Stimulated activated CD4-positive, alpha-beta T cell treated with anti-CD3 and anti-CD28 coated beads, Interleukin-2, amount 100 ng/mL, for 4 hours (primary cell): Measurements from ENCODE around the gene NOL3.
A peak's percentile ranks its signal among the peaks of the same experiment; 100 is the strongest.
"Not testable (repeated sequence)": the region's sequence is repeated elsewhere in the genome, so short reads cannot be mapped to it uniquely, and the experiment has no call there.

ENCODE experiments used
- DNase-seq: peaks from one replicate; pipeline ENCODE4 v3.0.0-alpha.2; 2020; ENCODE audit warnings: low read depth

NOL3 gene

DNA sequence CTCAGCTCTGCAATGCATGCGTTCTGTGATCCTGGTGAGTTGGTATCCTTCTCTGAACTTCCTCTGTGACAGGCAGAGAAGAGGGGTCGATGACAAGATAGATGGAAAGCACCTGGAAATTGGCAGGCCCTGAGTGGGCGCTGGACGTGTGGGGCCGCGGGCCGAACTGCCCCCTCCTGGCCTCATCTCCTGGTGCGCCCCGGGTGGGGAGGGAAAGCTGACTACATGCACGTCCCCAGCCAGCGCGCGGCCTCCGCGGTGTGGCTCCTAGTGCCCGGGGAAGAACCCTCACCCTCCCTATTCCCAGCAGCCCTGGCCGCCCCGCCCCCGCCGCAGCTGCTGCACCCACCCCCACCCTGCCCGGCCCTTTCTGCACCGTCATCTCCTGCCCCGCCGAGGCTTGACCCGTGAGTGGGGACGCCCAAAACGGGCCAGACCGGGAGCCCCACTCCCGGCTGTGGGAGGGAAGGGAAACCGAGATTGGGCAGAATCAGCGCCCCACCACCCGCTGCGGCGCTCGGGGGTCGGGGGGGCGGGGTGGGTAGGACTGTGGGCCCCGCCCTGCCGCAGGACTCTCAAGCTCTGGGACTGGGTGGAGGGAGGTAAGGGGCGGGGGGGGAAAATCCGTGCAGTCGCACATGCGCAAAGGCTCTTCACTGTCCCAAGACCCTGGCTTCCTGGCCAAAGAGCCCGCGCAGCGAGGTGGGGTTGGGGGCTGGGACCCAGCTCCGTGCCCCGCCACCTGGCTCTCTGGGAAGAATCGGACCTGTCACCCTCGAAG lies at the start of gene NOL3:
Gene NOL3, plus strand, starts transcription at position 371 of the 781 bp plus-strand sequence.
- no peak for DNase-seq

DNA sequence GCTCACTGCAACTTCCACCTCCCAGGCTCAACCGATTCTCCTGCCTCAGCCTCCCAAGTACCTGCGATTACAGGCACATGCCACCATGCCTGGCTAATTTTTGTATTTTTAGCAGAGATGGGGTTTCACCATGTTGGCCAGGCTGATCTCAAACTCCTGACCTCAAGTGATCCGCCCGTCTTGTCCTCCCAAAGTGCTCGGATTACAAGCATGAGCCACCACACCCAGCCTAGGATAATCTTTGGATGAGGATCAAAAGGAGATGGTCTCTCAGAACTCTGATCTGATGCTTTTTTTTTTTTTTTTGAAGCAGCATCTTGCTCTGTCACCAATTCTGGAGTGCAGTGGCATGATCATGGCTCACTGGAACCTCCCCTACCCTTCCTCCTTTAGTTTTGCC lies 47.5 kb upstream of the NOL3 start:
- not testable (repeated sequence) for DNase-seq

DNA sequence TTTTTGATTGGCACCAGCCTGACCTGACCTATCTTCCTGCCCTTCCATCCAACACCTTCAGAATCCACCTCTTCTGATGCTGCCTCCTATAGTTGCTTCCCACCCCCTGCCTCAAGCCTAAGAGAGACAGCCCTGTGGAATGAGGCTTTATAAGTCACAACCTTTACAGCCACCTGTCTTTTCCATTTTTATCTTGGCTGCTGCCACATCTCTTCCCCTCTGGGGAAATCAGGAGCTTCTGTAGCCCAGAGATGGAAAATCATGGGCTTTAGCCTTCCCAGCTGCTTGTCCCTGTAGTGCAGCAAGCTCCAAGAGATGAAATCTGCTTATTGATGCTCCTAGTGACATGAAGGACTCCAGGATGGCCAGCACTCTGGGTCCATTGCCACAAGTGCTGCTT lies 41.9 kb upstream of the NOL3 start:
- no peak for DNase-seq

DNA sequence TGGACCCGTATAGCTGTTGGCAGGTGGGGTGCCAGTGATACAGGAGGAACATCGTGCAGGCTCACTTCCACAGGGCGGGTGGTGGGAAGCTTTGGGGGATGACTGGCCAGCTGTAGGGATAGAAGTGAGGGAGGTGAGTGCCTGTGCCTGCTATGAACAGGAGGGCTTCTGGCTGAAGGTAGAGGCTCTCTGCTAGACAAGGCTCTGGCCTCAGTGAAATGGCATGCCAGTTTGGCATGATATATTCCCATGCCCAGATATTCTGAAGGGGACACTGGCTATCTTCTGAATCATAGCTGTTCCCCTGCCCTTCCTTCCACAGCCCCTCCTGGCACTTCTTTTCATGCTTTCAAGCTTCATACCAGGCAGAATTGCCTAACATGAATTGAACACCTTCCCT lies 41.5 kb upstream of the NOL3 start:
- no peak for DNase-seq

DNA sequence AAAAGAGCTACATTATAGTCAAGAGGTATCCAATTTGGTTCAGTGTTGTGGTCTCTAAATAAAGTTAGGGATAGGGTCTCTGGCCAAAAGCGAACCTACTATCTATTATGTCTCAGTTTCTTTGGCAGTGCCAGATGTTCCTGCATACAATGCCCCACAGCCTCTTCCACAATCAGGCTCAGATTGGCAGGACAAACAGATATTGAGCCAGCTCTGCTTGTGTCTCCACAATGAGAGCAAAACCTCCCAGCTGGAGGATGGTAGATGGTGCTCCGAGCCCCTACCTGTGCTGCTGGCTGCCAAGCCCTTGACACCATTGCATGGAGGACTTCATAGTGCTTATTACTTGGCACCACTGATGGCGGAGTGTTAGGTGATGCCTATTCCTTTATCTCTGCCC lies 40.9 kb upstream of the NOL3 start:
- no peak for DNase-seq

DNA sequence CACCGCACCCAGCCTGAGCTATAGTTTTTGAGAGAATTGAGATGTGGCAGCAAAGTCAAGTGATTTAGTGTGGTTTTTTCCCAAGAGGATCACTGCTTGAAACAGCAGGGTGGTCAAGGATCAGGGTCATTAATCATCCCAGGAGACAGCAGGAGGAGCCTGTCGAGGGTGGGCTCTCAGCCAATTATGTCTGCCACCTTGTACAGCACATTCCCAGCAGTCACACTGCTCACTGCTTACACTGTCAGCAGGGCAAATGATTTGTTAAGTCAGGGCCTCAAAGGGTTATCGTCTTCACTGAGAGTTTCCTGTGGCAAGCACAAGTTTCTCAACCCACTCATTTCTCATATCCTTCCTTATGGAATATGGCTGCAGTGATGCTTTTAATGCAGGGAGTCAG lies 32.7 kb upstream of the NOL3 start:
- no peak for DNase-seq

DNA sequence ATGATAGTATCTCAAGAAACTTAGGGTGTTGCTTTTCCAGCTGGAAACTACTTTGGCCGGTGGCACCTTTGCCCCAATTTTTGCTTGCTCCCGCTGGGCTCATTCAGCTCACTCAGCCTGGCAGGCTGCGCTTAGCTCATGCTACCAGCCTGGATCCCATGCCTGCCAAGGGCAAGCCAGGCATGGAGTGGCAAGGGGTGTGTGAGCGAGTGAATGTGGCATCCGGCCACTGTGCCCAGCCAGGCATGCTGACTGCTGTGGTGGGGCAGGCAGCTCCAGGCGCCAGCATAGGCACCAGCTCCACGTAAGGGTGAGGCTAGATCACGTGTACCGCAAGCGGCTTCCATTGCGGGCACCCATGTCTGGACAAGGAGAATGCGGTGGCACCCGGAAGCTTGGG lies 28.9 kb upstream of the NOL3 start:
- DNase-seq = no peak

DNA sequence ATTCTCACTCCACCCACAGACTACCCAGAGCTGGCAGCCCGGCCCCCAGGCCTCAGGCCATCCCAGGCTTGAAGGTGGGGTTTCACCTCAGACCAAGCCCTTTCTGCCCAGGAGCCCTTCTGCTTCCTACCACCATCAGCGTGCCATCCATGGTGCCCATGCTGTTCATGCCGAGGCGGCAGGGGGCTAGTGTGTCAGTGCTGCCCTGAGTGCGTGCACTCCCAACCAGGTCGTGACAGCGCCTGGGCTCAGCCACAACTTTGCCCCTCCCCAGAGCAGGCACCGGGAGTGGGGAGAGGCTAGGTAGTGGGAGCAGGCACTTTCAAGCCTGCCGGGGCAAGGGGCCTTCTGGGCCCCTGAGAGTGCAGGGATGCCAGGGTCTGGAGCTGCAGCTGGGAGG lies 28.0 kb upstream of the NOL3 start:
- DNase-seq = no peak

DNA sequence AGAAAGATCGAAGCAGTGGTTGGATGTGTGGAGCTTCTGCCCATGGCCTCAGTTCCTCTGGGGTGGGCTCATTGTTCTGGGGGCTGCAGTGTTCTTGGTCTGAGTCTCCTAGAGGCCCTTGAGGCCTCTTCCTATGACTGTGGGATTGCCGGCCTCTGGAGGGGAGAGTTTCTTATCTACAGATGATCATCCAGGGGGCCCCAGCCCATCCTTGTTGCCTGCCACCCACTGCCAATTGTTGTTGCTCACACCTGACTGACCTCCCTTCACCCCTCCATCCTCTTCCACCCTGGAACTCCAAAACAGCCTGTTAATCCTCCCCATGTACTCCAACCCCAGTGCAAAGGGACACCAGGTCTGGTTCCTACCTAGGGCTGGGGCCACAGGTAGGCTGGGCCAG lies 25.4 kb upstream of the NOL3 start:
- DNase-seq = no peak

DNA sequence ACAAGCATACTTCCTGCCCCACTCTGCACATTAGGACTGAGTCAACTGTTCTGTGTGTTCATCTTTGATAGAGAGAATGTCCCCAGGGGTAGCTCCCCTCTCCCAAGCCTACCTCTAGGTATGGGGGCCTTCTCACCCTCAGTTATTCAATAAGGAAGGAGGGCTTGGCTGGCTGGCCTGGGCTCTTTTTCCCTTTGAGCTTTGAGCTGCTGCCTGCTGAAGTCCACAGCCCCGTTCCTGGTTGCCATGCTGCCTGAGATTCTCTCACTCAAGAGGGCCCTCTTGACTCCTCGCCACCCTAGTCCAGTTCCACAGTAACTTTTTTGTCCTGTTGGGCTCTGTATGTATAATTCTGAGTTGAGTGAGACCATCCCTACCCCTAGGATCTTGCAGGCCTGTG lies 24.6 kb upstream of the NOL3 start:
- no peak for DNase-seq

DNA sequence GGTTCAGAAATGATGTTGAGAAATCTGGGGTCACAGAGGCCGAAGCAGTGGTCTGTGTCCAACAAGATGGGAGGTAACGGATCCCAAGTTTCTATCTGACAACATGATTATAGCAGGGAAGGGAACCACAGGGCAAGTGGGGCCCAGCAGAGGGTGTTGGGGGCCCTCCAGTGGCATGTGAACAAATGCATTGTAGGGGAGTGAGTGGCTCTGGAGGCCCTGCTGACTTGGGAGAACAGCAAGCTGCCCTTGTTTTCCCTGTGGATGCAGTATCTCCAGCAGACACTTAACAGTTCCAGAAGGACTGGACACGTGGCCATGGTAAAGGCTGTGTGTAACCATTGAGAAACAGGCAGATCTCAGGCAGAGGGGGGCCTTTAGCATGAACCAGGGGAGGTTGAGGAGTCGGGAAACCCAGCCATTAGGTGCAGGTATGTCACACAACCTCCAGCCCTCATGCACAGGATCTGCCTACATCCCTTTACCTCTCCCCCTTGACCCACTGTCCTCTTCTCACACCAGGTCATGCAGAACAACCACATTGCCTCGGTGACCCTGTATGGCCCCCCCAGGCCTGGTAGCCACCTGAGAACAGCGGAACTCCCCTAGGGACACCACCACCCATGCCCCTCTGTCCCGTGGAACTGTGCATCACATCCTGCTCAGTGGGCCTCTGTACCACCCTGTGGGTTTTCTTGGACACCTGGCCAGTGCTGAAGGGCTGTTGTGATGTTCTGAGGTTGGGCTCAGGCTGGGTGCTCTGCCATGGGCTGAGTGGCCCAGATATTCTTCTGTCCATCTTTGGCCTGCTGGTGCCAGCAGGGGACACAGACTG lies 23.6 kb upstream of the NOL3 start:
- DNase-seq = no peak

DNA sequence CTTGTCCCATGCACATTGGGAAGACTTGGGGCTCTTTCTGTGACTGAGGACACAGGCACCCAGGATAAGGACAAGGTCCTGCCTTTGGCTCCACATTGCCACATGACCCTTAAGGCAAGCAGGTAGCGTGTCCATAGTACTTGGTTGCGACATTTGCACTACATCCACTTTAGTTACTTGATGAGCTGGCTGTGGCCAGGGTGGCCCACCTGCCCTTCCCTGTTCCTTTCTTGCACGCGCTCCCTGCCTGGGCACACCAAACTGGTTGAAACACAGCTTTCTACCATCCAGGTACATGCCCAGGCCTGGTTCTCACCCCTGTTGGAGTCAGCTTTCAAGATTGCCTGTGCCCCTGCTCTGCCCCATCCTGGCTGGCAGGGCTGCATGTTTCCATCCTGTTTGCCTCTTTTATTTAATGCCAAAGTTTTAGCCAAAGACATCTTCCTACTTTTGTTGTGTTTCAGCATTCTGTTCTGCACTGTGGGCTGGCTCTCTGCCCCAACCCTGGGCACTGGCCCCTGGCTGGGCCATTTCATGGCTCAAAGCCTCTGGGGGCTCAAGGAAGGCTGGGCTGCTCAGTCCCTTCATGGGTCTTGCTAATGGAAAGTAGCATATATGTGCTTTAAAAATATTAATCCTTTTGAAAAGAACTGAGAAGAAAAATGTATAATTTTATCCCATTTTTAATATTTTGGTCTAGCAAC lies 22.7 kb upstream of the NOL3 start:
- DNase-seq = no peak

DNA sequence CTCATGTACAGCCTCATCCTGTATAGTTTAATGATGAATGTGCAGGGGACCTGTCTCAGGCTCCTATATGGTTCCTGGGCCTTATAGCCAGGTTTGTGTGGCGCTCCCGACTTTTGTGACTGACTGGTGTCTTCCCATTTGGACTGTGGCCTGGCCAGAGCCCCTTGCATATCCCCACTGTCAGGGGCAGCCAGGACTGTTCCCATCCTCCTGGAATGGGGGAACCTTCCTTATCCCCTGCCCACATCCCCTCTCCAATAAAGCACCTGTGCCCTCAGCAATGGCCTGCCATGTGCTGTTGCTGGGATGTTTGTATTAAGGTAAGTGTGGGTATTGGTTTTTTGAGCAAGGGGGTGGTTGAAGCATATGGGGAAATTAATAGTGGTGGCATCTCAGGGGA lies 22.1 kb upstream of the NOL3 start:
- no peak for DNase-seq

DNA sequence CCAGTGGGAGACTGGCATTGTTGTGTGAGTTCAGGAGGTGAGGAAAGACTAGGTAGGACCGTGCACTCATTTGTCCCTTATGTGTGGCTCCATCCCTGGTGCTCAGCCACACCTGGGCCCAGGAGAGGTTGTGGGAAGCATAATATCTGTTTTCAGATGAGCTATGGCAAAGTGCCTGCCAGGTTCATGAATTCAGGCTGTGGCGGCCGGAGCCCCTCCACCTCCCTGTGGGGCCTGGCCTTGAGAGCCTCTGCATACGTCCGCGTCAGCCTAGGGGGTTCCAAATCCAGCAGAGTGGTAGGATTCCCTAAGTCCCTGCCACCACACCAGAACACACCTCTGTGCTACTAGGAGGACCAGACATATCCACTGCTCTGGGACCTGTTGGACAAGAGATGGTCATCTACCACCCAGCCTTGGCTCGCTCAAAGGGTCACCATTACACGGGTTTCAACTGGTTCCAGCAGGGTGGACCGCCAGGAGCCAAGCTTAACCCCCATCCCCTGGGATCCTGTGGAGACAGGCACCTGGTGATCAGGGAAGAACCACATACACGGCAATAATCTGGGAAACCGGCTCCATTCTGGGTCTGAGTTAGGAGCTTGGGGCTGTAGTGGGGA lies 21.6 kb upstream of the NOL3 start:
- no peak for DNase-seq

DNA sequence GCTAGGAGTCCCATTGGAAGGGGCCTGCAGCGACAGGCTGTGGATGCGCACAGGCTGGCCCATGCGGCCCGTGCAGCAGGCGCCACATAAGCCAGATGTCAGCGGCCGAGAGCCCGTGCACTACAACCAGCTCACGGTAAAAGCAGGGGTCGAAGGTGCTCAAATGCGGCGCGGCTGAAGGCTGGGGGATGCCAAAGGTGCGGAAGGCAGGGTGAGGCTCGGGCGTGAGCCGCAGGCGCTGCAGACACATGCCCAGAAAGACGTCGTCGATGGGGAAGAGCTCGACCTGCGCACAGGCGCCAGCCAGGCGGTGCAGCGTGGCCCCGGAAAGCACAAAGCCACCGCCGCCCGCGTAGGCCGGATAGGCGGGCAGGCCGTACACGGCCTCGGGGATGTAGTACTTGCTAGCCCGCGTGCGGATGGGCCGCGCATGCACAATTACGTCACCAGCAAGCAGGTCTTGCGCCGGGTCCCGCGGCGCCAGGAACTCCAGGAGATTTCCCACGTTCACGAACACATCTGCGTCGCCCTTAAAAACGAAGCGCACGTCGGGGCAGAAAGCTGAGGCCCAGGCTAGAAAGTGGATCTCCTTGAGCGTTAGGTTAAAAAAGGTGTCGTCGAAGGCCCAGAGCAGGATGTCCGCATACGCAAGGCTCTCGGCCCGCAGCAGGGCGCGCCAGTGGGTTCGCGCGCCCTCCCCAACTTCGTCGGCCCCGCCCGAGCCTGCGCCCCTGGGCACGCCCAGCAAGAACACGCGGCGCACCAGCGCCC lies 20.9 kb upstream of the NOL3 start:
- DNase-seq = no peak

DNA sequence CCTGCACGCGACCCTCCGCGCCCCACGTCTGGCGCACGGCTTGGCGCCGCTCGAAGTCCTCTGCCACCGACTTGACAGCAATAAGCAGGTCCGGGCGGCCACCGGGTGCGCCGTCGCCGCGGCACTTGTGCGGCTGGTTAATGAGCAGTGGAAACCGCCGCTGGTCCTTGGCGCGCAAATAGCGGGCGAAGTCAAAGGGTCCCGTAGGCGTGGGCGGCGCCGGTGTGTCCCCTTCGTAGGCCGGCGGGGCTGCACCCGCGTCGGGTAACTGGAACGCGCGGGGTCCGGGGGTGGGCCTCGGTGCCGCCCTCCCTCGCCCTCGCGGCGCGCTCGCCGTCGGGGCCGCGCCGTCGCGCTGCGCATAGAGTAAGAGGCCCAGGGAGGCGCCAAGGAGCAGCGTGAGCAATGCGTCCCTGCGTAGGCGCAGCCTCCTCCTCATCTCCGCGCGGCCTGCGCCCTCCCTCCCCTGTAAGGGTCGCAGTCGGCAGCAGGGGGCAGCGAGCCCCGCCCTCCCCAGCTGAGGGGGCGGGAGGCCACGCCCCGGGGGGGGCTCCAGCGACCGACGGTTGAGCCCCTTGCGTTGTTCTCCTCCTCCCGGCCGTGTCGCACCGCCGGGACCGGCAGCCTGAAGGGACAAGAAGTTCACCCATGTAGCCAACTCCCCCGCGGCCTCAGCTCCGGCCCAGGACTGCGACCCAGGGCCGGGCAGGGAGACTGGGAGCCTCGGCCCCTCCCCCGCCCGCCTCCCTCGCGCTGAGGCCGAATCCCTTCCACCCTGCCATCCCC lies 20.1 kb upstream of the NOL3 start:
- peak; percentile 63 for DNase-seq

DNA sequence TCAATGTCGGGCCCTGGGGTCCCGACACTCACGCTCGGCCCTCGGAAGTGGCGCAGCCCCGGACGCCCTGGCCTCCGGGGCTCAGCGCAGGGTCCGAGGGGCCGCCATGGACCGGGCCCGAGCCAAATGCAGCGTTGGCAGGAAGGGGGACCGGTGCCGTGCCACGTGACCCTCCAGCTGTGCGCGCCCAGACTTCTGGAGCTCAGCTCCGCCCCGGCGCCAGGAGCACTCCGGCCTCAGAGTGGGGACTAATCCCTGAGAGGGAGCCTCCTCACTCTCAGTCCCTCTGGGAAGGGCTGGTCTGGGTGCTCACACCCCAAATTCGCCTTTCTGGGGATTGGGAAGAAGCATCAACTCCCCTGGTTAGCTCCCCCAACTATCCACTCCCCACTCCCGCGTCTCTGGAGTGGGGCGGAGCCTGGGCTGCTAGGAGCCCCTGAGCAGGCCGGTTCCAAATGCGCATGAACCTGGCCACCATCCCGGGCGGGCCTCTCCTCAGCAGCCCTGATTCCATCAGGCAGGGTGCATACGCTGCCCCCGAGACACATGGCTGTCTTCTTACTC lies 19.4 kb upstream of the NOL3 start, which contains the start of gene B3GNT9:
Gene B3GNT9, minus strand, starts transcription at position 166 of the 564 bp plus-strand sequence. CDS start 513 bp downstream, outside the sequence.
- DNase-seq = no peak

DNA sequence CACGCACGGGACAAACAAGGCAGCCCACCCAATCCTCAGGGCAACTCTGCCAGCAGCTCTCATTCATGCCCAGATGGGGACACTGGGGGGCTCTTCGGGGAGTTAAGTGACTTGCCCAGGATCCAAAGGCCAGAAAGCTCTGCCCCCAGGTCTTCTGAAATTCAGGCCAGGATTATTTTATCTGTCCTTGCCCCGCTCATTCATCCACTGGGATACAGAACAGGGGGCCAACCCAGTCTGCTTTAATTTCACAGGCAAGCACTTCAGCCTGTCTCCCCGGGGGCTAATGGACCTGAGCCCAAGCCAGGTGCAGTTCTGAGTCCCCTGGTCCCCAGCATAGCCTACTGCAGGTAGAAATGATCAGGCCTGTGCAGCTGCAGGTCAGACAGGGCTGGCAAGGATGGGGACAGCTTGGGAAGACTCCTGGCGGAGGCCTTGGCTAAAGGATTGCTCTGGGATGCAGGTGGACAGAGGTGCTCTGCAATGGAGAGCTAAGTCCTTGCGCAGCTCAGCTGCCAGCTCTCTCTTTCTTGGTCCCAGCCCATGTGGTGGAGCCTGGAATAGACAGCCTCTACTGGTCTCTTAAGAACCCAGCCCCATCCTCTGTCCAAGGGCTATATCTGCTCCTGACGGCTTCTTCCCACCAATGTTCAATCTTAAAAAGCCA lies 18.8 kb upstream of the NOL3 start:
- DNase-seq = no peak

DNA sequence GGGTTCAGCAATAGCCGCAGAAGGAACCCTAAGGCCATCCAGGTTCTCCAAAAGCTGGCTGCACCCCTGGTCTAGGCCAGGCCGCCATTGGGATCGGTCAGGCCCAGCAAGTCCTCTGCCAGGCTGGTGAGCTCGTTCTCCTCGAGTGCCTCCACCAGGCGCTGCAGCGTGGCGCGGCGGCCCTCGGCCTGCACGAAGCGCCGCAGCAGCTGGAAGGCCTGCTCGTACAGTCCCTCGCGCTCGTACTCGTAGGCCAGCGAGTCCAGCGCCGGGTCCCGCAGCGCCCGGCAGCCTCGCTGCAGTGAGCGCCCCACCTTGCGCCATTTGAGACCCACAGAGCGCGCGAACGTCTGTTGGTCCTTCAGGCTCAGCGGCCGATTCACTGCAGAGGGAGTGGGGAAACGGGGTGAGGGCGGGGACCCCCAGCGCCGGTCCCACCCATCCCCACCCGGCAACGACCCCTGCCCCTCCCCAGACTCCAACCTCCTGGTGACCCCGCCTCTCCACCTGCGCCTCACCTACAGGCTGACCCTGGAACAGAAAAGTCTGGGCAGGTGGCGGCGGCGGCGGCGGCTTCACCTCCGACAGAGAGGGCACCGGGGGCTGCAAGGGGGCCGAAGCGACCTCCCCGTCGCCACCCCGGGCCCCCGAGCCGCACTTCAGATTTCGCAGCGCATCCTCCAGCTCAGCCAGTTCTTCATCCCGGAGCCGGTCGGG lies 15.6 kb upstream of the NOL3 start:
- DNase-seq = no peak
